GM21528 (cell line): ENCODE results near the gene TBC1D8.

Experiments used
- ATAC-seq: cut with Tn5 transposase; IDR thresholded peaks from one replicate; pipeline ENCODE4 v1.9.1; 2021; ENCODE audit warnings: mild to moderate bottlenecking, moderate library complexity; ENCODE audit not compliant: unreplicated experiment, low FRiP score

Gene TBC1D8

DNA sequence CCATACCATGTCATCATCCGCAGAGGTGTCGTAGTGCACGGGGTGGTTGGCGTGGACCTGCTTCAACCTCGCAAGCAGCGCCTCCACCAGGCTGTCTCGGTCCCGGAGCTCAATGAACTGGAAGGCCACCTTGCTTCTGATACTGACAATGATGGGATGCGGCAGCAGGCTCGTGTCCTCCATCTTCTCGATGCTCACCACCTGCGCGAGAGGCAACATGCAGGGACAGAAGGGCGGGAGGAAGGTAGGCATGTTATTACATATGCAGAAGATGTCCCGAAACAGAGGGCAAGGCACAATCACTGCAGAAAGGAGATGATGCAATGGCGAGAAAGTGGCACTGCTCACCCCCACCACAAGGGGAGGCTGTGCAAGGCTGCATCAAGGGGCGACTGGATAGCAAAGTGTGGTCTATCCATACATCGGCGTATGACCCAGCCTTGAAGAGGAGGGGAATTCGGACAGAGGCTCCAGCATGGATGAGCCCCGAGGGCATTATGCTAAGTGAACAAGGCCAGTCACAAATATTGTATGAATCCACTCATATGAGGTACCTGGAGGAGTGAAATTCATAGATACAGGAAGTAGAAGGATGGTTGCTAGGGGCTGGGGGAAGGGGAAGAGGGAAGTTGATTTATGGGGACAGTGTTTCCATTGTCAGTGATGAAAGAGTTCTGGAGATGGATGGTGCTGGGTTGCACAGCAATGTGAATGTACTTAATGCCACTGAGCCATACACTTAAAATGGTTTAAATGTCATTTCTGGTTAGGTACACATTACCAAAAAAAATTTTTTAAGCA is 112.5 kb downstream of the TBC1D8 start:
- ATAC-seq, result no peak

DNA sequence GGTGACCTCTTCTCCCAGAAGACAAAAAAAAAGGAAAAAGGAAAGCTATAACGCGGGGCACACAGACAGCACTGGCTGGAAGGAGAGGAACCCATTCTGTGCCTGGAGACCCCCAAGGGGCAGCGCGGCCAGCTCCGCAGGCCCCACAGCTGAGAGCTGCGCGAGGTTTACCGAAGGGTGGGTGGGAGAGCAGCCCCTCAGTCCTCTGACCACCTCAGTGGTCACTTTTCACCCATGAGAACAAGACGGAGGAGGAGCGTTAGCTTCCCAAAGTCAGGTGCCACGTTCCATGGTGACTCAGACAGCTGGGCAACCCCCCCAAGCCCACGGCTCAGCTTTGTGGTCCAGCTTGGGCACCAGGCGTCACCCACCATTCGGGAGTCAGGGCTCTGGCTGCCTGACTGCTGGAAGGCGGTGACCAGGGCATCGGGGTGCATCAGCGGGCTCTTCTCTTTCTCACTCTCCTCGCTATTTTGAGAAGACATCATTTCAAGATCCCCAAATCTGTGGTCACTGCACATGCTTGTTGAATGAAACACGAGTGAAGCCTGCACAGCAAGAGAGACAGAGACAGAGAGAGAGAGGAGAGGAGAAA is 113.9 kb downstream of the TBC1D8 start:
- ATAC-seq, result no peak

DNA sequence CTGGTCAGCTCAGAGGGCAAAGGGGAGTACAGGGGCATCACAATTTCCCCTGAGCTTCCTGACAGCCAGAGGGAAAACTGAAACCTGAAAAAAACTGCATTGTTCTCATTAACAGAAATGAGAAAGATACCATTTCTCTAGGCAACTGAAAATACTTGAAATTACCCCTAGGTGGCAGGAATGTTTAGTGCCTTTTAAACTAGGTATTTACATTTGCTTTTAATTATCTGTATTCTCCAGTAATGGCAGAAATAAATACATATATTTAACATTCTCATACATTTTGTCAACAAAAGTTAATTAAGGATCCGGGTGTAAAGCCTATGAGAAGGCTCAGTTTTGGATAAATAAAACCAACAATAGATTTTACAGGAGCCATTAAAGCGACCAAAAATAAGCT is 114.6 kb downstream of the TBC1D8 start:
- no peak for ATAC-seq

DNA sequence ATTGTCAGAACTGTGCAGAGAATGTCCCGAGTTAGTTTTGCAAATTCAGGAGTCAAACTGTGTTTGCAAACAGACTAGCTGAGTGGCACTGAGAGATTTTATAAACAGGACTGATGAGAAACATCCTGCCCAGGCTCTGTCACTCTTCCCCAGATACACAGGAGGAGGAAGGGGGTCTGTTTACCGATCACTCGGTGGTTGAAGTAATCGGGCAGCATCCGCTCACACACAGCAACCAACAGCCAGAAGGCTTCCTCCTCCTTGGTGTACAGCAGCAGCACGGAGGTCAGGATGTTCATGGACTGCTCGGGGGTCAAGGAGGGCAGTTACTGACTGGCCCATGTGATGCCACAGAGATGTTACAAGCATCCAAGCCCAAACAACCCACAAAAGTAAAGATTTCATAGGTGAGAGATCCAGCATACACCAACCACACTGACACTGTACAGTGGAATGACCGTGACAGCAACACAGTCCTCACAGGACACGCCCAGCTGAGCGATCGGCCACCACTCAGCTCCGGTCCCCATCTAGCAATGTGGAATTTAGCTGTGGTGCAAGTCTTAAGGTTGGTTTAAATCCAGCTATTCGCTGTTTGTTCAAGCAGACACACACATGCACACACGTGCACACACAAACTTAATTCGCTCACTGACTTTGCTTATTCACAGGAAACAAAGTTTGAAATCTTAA is 119.0 kb downstream of the TBC1D8 start:
- no peak for ATAC-seq

DNA sequence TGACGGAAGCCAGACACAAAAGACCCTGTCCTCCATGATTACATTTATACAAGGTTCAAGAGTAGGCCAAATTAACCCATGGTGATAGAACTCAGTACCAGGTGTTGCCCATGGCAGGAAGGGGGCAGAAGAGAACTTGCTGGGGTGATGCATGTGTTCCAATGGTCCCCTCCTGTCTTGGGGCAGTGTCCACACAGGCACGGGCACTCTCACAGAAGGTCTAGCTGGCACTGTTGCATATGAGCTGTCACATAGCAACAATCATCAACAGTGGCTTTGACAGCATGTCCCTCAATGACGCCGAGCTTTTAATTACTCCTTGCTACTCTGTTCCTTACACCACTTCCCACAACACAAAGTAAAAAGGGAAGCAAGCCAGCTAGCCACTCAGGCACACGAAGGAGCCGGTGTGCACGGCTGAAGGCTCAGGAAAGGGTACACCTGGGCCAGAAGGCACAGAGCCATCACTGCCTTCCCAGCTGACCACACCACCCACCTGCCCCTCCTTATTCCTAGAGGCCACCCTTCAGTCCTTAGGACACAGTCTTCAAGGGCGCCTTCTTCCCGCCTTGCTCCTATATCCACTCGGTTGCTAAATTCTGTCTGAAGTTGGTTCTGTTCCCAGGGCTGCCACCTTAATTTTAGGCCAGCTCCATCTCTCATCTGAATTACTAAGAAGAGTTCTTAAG is 120.2 kb downstream of the TBC1D8 start:
- ATAC-seq, result no peak

DNA sequence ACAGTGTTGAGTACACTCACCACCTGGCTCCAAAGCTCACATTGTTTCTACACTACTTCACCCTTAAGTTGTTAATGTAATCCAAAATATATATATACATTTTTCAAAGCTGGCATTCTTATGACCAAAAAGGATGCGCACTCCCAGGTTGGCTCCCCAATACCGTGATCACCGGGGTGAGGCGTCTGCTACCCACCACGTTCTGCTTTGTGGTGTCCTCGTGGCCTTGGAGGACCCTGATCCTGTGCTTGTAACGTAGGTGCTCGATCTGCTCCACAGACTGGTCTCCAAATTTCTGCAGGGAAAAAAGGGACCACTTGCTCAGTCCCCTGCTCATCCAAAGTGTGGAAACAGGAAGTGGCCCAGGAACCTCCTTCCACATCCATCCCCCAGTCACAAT is 123.3 kb downstream of the TBC1D8 start:
- no peak for ATAC-seq

DNA sequence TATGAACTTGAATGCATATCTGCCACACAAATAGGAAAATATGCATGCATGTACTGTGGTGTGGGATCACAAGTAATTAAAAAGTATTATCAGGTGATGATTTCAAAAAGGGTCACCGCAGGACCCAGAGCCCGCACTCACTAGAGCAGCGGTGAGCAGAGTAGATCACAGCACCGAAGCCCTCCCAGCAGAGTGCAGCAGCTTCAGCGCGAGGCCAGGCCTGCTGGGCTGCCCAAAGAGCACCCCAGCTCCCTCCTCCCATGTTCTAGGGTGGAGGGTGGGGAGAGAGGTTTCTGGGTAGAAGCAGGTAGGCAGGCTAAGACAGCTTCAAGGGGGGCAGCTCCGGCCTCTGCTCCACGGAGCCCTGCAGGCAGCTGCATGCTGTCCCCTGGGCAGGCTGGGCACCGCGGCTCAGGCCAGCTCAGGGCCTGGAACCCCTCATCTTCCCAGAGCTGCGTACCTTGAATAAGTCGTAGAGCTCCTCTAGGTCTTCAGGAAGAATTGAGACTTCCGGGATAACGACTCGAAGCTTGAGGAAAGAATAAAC is 124.2 kb downstream of the TBC1D8 start:
- ATAC-seq, result no peak

DNA sequence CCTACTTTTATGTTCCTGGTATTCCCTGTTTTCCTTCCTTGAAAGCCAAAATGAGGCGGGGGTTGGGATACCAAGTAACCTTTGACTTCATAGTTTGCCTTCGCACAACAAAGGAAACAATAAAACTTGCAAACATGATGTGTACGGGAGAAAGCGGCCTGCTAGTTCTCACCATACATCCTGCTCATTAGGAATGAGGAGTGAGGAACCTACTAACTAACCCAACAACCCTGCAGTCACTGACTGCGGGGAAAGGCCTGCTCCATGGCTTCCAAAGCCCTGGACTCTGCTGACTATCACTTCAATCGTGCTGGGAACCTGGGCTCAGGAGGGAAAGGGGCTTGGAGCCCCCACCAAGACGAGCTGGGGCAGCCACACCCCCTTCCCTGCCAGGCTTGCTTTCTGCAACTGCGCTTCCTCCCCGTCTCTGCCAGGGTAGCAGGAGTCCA is 124.9 kb downstream of the TBC1D8 start:
- ATAC-seq, result no peak

DNA sequence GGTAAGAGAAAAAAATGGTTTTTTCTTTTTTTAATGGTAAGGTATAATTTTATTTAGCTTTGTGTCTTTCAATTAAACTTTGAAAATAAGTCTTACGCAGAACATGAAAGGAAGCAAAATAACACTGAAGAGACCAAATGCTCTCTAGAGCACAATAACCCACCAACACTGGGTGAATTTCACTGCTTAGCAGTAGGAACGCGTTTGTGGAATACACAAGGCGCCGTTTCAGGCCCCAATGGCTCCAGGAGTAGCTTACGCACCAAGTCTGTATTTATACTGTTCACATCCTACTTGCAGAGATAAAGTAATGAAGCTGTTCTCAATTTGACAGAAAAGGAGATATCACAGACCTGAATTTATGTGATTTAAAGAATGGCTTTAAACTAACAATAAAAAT is 125.6 kb downstream of the TBC1D8 start:
- no peak for ATAC-seq

DNA sequence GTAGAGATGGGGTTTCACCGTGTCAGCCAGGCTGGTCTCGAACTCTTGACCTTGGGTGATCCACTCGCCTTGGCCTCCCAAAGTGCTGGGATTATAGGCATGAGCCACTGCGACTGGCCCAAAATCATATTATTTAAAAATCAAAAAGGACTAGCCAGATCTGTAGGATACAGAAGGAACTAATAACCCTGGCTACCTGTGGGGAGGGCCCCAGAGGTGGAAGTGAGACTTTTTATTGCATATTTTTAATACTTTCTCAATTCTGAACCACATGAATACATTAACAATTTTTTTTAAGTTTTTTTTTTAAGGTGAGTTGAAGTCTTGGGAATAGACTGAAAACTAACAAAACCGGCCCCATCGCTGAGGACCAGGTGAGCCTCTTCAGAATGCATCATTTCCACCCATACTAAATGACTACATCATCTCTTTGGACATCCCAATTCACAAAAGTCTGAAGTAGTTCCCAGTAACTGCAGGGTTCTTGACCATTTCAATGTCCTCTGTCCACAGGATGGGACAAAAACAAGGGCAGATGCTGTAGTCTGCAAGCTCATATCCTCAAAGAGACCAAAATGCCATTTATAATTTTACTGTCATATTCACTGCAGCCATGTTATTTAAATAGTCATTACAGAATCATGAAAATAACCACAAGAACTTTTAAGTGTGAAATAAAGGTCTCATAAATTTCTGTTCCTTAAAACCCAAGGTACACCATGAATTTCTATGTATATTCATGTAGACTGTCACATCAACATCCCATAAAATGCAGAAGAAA is 127.7 kb downstream of the TBC1D8 start:
- no peak for ATAC-seq

DNA sequence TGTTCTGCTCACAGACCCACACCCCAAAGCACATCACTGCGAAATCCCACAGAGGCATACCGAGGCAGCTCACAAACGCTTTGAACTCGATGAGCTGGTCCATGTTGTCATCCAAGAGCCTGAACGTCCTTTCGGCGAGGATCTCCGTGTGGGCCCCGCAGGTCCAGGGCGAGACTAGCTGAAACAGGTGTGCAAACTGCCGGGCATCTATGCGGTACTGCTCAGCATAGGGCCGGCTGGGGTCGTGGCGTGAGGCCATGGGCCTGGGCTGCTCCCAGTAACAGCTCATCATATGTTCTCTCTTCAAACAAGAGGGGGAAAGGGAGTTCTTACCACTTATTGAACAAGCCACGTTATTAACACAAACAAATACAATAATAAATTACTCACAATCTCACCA is 129.0 kb downstream of the TBC1D8 start:
- no peak for ATAC-seq

DNA sequence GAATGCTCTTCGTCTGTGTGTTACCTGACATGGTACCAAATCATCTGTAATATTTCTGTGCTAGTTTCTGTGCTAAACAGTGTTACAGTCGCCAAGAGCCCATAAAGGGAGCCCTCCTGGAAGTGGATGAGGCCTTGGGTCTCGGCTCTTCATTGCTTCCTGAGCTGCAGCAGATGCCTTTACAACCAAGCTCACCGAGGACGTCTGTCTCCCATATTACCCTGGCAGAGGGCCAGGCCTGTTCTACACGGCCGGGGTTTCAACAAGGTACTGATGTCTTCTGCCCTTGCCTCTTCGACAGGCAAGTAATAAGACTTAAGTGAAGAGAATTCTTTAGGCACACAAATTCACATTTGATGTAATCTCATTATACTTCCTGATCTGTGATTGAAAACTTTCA is 132.2 kb downstream of the TBC1D8 start:
- ATAC-seq, result no peak

DNA sequence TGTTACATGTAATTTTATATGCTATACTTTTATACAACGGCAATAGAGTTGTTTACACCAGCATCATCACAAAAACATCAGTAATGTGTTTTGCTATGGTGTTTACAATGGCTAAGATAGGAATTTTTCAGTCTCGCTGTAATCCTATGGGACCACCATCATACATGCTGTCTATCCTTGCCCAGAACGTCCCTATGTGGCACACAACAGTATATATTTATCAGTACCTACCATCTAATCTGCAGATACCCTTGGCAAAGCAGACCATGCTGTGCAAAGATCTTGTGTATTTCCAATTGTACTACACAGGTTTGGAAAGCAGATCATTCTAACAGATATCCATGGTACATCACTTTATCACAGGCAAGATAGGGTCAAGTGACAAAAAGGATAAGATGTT is 133.8 kb downstream of the TBC1D8 start:
- ATAC-seq, result no peak

DNA sequence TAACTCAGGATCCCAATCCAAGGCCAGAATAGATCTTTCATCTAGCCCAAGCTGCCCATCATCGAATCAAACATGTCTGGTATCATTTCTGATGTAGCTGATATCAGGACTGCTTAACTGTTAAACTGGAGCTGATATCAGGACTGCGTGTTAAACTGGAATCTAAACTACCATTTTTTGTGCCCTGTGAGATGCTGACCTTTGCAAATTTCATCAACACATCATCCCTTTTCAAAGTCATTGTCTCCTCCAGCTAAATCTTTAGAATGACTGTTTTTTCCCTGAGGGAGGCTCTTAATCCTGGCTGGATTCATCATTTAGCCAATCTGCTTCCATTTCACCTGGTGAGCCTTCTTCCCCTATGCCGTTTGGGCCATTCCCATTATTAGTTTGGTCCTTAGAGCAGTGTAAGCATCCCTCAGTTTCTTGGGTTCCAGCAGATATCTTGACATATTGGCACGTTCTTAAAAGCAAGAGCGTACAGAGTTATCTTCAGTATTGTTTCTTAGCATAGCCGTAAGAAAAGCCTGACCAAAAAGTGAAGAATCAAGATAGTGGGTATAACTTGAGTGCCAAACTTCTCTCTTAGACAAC is 136.8 kb downstream of the TBC1D8 start:
- ATAC-seq, result no peak

DNA sequence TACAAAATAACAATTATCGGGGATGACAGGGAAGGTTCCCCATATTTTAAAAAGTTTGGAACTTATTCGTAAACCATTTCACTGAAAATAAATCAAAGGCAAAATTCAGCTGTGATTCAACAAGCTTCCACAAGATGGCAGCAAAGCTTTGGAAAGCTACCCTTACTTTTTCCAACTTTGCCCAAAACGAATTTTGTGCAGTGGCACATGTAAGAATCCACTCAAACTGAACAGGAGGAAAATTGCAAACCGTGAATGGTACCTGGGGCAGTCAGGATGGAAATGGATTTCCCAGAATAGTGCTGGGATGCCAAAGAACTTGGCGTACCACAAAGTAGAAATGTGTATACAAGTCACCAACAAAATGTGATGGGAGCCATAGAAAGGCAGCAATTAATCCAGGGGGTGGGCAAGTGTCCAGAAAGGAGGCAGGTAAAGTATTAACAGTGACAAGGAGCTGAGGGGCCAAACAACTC is 138.4 kb downstream of the TBC1D8 start:
- ATAC-seq, result no peak

DNA sequence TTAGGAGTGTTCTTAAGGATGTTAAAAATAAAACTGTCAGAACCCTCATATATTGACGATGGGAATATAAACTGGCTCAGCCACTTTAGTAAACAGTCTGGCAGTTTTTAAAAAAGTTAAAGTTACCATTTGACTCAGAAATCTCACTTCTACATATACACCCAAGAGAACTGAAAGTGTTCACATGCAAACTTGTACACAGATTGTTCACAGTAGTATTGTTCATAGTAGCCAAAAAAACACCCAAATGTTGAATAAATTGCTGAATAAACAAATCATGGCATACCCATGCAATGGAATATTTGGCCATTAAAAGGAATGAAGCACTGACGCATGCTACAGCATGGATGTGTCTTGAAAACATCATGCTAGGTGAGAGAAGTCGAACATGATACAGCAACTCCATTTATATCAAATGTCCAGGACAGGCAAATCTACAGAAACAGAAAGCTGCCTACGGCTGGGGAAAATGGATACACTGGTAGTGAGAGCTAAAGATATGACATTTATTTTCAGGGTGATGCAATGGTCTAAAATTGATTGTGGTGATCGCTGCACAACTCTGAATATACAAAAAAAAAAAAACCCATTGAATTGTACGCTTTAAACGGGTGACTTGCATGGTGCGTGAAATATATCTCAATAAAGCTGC is 139.0 kb downstream of the TBC1D8 start:
- peak; percentile 80 for ATAC-seq

DNA sequence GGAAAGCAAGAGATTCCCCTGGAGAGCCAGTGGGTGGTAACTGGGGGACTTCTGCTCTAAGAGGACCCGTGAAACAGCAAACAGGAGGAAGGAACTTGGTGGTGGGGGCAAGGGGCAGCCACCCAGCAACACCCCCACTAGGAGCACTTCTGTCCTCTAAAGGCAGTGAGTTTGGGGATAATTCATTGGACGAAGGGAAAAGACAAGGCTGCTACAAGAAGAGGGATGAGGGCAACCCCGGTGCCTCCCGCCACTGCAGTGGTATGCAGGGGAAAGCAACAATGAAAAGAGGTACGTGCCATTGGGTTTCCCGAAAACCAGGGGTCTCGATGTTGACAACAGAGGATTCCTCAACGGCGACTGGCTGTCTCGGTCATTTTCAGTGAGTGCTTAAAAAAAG is 140.0 kb downstream of the TBC1D8 start:
- no peak for ATAC-seq

DNA sequence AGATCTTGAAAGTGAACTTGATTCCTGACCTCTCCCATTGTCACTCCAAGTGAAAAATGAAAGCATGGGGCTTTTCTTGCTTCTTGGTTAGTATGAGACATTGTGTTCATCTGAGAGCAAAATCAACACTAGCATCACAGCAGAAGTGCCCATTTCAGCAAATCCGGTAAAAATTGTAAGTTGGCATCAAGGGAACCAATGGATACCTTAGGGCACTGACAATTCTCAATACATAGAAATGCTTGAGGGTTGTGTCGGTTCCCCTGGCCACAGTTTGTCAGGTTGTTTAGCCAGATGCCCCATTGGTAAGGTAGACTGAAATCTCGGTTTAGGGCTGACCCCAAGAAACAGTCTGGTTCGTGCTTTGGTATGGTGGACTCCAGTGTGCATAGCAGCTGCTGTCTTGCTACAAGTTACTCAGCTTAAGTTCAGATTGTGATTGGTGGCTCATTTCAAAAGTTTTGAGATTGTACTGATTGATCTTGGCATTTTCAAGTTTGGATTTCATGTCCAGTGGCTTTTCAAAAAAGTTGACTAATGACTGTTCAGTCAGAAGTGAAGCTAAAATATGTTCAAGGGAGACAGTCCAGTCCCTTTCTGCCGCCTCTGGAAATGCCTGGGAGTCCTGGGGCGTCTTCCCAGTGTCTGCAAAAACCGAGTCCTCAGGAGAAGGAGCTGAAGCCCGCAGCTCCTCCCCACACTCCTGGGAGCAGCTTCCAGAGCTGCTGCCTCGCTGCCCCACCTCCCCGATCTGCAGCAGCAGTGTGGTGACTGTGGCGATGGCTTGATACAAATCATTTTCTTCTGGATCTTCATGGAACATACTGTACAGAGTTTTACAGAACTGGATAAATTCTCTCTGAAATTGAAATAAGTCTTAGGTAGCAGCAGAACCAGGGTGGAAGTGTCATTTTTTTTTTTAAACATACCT is 143.5 kb downstream of the TBC1D8 start:
- ATAC-seq, result no peak
